HepG2 (cell line): ENCODE measurements around the gene SSC5D. TPM values are rescaled to one million over a fixed set of nuclear protein-coding genes. Genes with fewer than 3 reads are reported as not detected.

Source experiments
- FOXA3 ChIP-seq: IDR thresholded peaks from 2 replicates; pipeline ENCODE4 v1.6.1; 2016; ENCODE audit warnings: missing genetic modification reagents, missing compliant biosample characterization
- FOXK2 ChIP-seq: fragments of 450-650 bp; IDR thresholded peaks from 2 replicates; pipeline ENCODE4 v1.6.1; 2016
- FOXO1 ChIP-seq: sonication (generic); formaldehyde crosslinking; IDR thresholded peaks from 2 replicates; pipeline ENCODE4 v1.4.0; 2020; ENCODE audit warnings: missing genetic modification reagents
- HNRNPLL ChIP-seq: fragments of 200-400 bp; formaldehyde crosslinking; IDR thresholded peaks from 2 replicates; pipeline ENCODE4 v1.6.1; 2017; ENCODE audit warnings: mild to moderate bottlenecking, low read depth, low read length; ENCODE audit not compliant: poor library complexity, severe bottlenecking
- NR1H2 ChIP-seq: sonication (generic); formaldehyde crosslinking; IDR thresholded peaks from 2 replicates; pipeline ENCODE4 v1.8.1; 2022; ENCODE audit warnings: low read depth, missing genetic modification reagents, borderline replicate concordance
- PCBP2 ChIP-seq: fragments of 200-400 bp; formaldehyde crosslinking; optimal IDR thresholded peaks from 2 replicates; pipeline ENCODE3; 2018; ENCODE audit warnings: low read length, low read depth; ENCODE audit not compliant: poor library complexity, severe bottlenecking
- PRMT3 ChIP-seq: sonication (generic); formaldehyde crosslinking; IDR thresholded peaks from 2 replicates; pipeline ENCODE4 v1.8.1; 2022; ENCODE audit warnings: low read depth, mild to moderate bottlenecking, moderate library complexity, missing genetic modification reagents, borderline replicate concordance
- RARA ChIP-seq: IDR thresholded peaks from 2 replicates; pipeline ENCODE4 v1.6.1; 2016; ENCODE audit warnings: missing genetic modification reagents, missing compliant biosample characterization
- RXRB ChIP-seq: IDR thresholded peaks from 2 replicates; pipeline ENCODE4 v1.6.1; 2016; ENCODE audit warnings: borderline replicate concordance, missing genetic modification reagents, missing compliant biosample characterization
- SALL1 ChIP-seq: sonication (generic); formaldehyde crosslinking; IDR thresholded peaks from 2 replicates; pipeline ENCODE4 v1.8.0; 2022; ENCODE audit warnings: mild to moderate bottlenecking, missing genetic modification reagents
- STAG1 ChIP-seq: sonication (generic); formaldehyde crosslinking; IDR thresholded peaks from 2 replicates; pipeline ENCODE4 v1.4.0; 2020; ENCODE audit warnings: missing genetic modification reagents
- UBTF ChIP-seq: sonication (generic); formaldehyde crosslinking; IDR thresholded peaks from 2 replicates; pipeline ENCODE4 v1.4.0; 2020; ENCODE audit warnings: mild to moderate bottlenecking, missing genetic modification reagents
- ZKSCAN1 ChIP-seq: fragments of 150-350 bp; IDR thresholded peaks from 2 replicates; pipeline ENCODE4 v1.6.1; 2014; ENCODE audit warnings: low read length
- ZMYM3 ChIP-seq: sonication (generic); formaldehyde crosslinking; IDR thresholded peaks from 2 replicates; pipeline ENCODE4 v1.5.1; 2020; ENCODE audit warnings: mild to moderate bottlenecking, missing genetic modification reagents
- ZNF280B ChIP-seq: sonication (generic); formaldehyde crosslinking; IDR thresholded peaks from 2 replicates; pipeline ENCODE4 v1.5.0; 2020; ENCODE audit warnings: missing genetic modification reagents, mild to moderate bottlenecking, borderline replicate concordance
- ZNF501 ChIP-seq: sonication (generic); formaldehyde crosslinking; IDR thresholded peaks from 2 replicates; pipeline ENCODE4 v1.5.1; 2020; ENCODE audit warnings: mild to moderate bottlenecking, moderate library complexity, missing genetic modification reagents
- ZNF557 ChIP-seq: sonication (generic); formaldehyde crosslinking; IDR thresholded peaks from 2 replicates; pipeline ENCODE4 v1.4.0; 2020; ENCODE audit warnings: missing genetic modification reagents
- polyA plus RNA-seq, 8 experiments: library from polyadenylated mRNA; depleted of rRNA in 3 of 8; stranded (reverse) in 7 of 8; unstranded in 1 of 8; fragments of >200 nt; fragmentation: Illumina TruSeq in 4 of 8; extraction: Trizol in 4 of 8; gene quantifications; 2 replicates each; pipeline versions ENCODE4 v1.2.1 to v1.2.3, GENCODE V29; 2011 to 2016; ENCODE audit warnings: low read depth in 4 of 8, missing spikeins in 1 of 8, mixed read lengths in 1 of 8; ENCODE audit not compliant: insufficient read depth in 1 of 8
- total RNA-seq, 5 experiments: library from RNA; depleted of rRNA; stranded (reverse); fragments of >200 nt; fragmentation: Illumina TruSeq; extraction: Trizol; gene quantifications; 2 replicates each; pipeline ENCODE4 v1.2.3, GENCODE V29; 2016; ENCODE audit warnings: low read depth in 1 of 5
- TF ChIP-seq, protein P1 (sequence below): sonication (generic); formaldehyde crosslinking; IDR thresholded peaks from 2 replicates; pipeline ENCODE4 v1.5.1; 2020; ENCODE audit warnings: mild to moderate bottlenecking, missing genetic modification reagents, moderate library complexity
- TF ChIP-seq, protein P2 (sequence below): sonication (generic); formaldehyde crosslinking; IDR thresholded peaks from 2 replicates; pipeline ENCODE4 v1.5.0; 2020; ENCODE audit warnings: mild to moderate bottlenecking, missing genetic modification reagents

The SSC5D gene
- total and polyA plus RNA-seq, 2 of the 13 experiments (the other 11 are each of a cell fraction or from before 2014, with no cell fraction given) = not detected

- TF ChIP-seq ZNF280B (no peak), FOXO1 (CRISPR knock-in tag) (peak; percentile 15; the same call in 1 of the 2 replicates), FOXK2 (peak; percentile 53), UBTF (CRISPR knock-in tag) (peak; percentile 58; the same call in 1 of the 2 replicates), ZKSCAN1 (no peak), ZMYM3 (CRISPR knock-in tag) (peak; percentile 36; the same call in 1 of the 2 replicates), PRMT3 (CRISPR knock-in tag) (no peak), HNRNPLL (peak; percentile 39), SALL1 (CRISPR knock-in tag) (no peak; the same call in 1 of the 2 replicates), NR1H2 (CRISPR knock-in tag) (no peak), PCBP2 (no peak), ZNF501 (peak; percentile 21; the same call in 1 of the 2 replicates), FOXA3 (CRISPR knock-in tag) (peak; percentile 78; the same call in 1 of the 2 replicates), RARA (CRISPR knock-in tag) (0 out of 2 replicates have a peak, but pooled peaks have one; percentile 15), RXRB (CRISPR knock-in tag) (no peak), STAG1 (CRISPR knock-in tag) (0 out of 2 replicates have a peak, but pooled peaks have one; percentile 7), ZNF557 (CRISPR knock-in tag) (no peak)
- TF ChIP-seq, protein P1, sequence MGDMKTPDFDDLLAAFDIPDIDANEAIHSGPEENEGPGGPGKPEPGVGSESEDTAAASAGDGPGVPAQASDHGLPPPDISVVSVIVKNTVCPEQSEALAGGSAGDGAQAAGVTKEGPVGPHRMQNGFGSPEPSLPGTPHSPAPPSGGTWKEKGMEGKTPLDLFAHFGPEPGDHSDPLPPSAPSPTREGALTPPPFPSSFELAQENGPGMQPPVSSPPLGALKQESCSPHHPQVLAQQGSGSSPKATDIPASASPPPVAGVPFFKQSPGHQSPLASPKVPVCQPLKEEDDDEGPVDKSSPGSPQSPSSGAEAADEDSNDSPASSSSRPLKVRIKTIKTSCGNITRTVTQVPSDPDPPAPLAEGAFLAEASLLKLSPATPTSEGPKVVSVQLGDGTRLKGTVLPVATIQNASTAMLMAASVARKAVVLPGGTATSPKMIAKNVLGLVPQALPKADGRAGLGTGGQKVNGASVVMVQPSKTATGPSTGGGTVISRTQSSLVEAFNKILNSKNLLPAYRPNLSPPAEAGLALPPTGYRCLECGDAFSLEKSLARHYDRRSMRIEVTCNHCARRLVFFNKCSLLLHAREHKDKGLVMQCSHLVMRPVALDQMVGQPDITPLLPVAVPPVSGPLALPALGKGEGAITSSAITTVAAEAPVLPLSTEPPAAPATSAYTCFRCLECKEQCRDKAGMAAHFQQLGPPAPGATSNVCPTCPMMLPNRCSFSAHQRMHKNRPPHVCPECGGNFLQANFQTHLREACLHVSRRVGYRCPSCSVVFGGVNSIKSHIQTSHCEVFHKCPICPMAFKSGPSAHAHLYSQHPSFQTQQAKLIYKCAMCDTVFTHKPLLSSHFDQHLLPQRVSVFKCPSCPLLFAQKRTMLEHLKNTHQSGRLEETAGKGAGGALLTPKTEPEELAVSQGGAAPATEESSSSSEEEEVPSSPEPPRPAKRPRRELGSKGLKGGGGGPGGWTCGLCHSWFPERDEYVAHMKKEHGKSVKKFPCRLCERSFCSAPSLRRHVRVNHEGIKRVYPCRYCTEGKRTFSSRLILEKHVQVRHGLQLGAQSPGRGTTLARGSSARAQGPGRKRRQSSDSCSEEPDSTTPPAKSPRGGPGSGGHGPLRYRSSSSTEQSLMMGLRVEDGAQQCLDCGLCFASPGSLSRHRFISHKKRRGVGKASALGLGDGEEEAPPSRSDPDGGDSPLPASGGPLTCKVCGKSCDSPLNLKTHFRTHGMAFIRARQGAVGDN (CRISPR knock-in tag) = peak; percentile 73
- TF ChIP-seq, protein P2, sequence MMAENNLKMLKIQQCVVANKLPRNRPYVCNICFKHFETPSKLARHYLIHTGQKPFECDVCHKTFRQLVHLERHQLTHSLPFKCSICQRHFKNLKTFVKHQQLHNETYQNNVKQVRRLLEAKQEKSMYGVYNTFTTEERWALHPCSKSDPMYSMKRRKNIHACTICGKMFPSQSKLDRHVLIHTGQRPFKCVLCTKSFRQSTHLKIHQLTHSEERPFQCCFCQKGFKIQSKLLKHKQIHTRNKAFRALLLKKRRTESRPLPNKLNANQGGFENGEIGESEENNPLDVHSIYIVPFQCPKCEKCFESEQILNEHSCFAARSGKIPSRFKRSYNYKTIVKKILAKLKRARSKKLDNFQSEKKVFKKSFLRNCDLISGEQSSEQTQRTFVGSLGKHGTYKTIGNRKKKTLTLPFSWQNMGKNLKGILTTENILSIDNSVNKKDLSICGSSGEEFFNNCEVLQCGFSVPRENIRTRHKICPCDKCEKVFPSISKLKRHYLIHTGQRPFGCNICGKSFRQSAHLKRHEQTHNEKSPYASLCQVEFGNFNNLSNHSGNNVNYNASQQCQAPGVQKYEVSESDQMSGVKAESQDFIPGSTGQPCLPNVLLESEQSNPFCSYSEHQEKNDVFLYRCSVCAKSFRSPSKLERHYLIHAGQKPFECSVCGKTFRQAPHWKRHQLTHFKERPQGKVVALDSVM (CRISPR knock-in tag) = peak; percentile 86
Observed at GRCh38 chr19:55549500-55550320, 61.5 kb downstream of the SSC5D start (continued).
